ENCODE measurements around the gene IP6K1. TPM values are rescaled to one million over a fixed set of nuclear protein-coding genes. Genes with fewer than 3 reads are reported as not detected.
"Not testable (repeated sequence)": the region's sequence is repeated elsewhere in the genome, so short reads cannot be mapped to it uniquely, and the experiment has no call there.

The IP6K1 gene
- 26.6 and 31.0 TPM in 2 replicates for total RNA-seq (2014; rRNA removed; shearing (Covaris generic))

GRCh38 chr3:49786357-49787181, at the start of gene IP6K1:
Gene IP6K1, minus strand, starts transcription at chr3:49786542. Its CDS starts 38,502 bp downstream, at chr3:49748040.
- DNase-seq (ENCODE audit: low spot score) = peak; percentile 100

DNA sequence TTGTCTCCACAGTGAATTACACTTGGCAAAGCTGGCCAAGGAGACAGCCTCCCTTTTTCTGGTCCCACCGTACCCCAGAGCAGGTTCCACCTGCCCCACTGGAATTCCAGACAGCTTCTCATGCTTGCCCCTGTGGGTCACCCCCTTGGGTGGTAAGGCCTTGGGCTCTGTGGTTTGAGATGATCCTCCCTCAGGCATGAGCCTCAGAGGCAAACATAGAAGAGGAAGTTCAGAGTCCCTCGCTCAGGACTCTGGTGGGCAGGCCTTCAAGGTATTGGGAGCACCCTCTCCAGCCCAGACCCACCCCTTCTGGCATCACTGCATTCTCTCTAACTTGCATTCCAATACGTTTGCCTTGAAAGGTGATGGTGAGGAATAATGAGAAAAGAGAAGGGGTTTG, 45.0 kb upstream of the IP6K1 start:
- no peak for DNase-seq (ENCODE audit: low spot score)

DNA sequence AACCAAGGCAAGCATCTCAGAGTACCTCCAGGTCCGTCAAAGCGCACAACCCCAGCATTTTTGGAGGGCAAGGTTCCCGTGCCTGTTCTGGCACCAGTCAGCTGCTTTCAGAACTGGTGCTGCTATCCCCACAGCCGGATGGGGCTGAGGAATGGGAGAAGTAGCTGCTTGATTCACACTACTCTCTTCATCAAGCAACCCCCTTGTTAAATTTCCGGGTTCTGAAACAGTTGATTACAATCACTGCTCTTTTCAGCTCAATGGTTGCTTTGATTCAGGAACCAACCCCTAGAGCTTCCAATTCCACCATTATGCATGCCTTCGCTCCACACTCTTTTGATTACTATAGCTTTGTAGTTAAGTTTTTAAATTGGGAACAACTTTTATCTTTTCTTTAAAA, 39.7 kb upstream of the IP6K1 start:
- DNase-seq (ENCODE audit: low spot score) = no peak

GRCh38 chr3:49823131-49823530, 36.8 kb upstream of the IP6K1 start:
- not testable (repeated sequence) for DNase-seq (ENCODE audit: low spot score)

GRCh38 chr3:49813497-49814174, 27.3 kb upstream of the IP6K1 start, which contains the start of gene UBA7:
Gene UBA7, minus strand, starts transcription at chr3:49813953. Its CDS starts 166 bp downstream, at chr3:49813787.
- peak; percentile 70 for DNase-seq (ENCODE audit: low spot score)

- DNase-seq (ENCODE audit: low spot score) = no peak
Measured at GRCh38 chr3:49812916-49813496, 26.7 kb upstream of the IP6K1 start.

- no peak for DNase-seq (ENCODE audit: low spot score)
Measured at GRCh38 chr3:49807431-49808114, 21.2 kb upstream of the IP6K1 start.

DNA sequence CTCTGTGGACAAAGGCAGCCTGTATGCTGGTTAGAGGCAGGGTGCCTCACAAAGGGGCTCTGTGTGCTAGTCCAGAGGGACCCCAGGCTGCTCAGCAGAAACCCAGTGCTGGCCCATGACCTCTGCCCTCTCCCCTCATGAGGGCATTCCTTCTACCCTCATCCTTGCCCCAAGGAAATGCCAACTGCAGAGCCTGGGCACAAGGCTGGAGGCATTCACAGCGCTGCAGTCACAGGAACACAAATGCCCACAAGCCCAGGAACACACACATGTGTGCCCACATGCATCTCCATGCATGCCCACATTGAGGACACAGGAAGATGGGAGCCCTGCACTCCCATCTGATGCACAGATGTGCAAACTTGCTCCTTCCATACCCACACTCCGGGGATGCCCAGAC, 20.5 kb upstream of the IP6K1 start:
- no peak for DNase-seq (ENCODE audit: low spot score)

- no peak for DNase-seq (ENCODE audit: low spot score)
Measured at GRCh38 chr3:49805897-49806701, 19.8 kb upstream of the IP6K1 start.

- DNase-seq (ENCODE audit: low spot score) = no peak
Measured at GRCh38 chr3:49805367-49805782, 19.0 kb upstream of the IP6K1 start.

- no peak for DNase-seq (ENCODE audit: low spot score)
Measured at GRCh38 chr3:49804141-49805041, 18.0 kb upstream of the IP6K1 start.

GRCh38 chr3:49803465-49804140, 17.3 kb upstream of the IP6K1 start:
- peak; percentile 12 for DNase-seq (ENCODE audit: low spot score)

- peak; percentile 69 for DNase-seq (ENCODE audit: low spot score)
Measured at GRCh38 chr3:49802719-49803464, 16.6 kb upstream of the IP6K1 start, which contains the start of gene INKA1. Gene INKA1, plus strand, starts transcription at chr3:49803261. Its CDS starts 132 bp downstream, at chr3:49803393.

- no peak for DNase-seq (ENCODE audit: low spot score)
Measured at GRCh38 chr3:49801160-49801559, 14.8 kb upstream of the IP6K1 start.

DNA sequence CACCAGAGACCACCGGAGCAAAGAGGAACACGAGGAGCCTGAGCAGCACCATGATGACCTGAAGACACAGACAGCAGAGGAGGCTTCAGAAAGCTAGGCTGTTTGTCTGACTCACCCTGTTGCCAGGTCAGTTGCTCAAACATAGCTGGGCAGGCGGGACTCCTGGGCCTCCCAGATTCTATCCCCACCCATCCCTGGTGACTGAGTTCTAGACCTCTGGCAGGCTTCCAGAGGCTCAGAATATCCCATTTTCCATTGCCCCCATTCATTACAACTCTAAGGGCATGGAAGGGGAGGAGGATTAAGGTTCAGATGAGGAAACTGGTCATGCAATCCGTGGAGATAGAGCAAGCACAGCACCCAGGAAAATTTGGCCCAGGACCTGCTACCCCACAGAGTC, 13.4 kb upstream of the IP6K1 start, which contains the start of gene CDHR4:
CDHR4 (minus strand) TSS at position 113 of the 400 bp plus-strand sequence; CDS start at position 52, 61 bp downstream.
- DNase-seq (ENCODE audit: low spot score) = peak; percentile 49

GRCh38 chr3:49799105-49799504, 12.8 kb upstream of the IP6K1 start:
- no peak for DNase-seq (ENCODE audit: low spot score)

GRCh38 chr3:49794926-49795905, 8.9 kb upstream of the IP6K1 start:
- no peak for DNase-seq (ENCODE audit: low spot score)

Measured in A172 (cell line).